Measurements from ENCODE around the gene MTMR12. TPM values are rescaled to one million over a fixed set of nuclear protein-coding genes. Genes with fewer than 3 reads are reported as not detected.

MTMR12 gene
- total and polyA plus RNA-seq, 10 donors = 6.8 to 42.2 (median 27.9) TPM

GRCh38 chr5:32339878-32340277 lies 27.1 kb upstream of the MTMR12 start:
- Histone ChIP-seq H3K4me3 (no peak overlapping the region), H3K36me3 (no peaks in the 10 kb centered on the region), H3K27me3 (replicated peaks in 1 of 7) (no peaks in the 10 kb centered on the region), H3K9me3 (peaks cover 2 to 47% (median 39%) of the 10 kb centered on the region in 8 donors), H3K27ac (no peak overlapping the region), H3K4me1 (no peaks in the 10 kb centered on the region)
- no peak for DNase-seq
- TF ChIP-seq POLR2A (IDR thresholded peaks at IDR 0.05) (no peak), POLR2AphosphoS5 (IDR thresholded peaks at IDR 0.05) (no peak)
- TF ChIP-seq, protein P1, sequence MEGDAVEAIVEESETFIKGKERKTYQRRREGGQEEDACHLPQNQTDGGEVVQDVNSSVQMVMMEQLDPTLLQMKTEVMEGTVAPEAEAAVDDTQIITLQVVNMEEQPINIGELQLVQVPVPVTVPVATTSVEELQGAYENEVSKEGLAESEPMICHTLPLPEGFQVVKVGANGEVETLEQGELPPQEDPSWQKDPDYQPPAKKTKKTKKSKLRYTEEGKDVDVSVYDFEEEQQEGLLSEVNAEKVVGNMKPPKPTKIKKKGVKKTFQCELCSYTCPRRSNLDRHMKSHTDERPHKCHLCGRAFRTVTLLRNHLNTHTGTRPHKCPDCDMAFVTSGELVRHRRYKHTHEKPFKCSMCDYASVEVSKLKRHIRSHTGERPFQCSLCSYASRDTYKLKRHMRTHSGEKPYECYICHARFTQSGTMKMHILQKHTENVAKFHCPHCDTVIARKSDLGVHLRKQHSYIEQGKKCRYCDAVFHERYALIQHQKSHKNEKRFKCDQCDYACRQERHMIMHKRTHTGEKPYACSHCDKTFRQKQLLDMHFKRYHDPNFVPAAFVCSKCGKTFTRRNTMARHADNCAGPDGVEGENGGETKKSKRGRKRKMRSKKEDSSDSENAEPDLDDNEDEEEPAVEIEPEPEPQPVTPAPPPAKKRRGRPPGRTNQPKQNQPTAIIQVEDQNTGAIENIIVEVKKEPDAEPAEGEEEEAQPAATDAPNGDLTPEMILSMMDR (IDR thresholded peaks at IDR 0.05 in 8 of 11, conservative IDR thresholded peaks at IDR 0.05 in 3 of 11) = no peak
- WGBS, 5 donors = 67 to 92% (median 88%) methylated on average over 4 of the region's 4 CpGs
- intact Hi-C loops (cut with DNase I; ENCODE audit: low total_unique reads) = no loop called here

GRCh38 chr5:32339198-32339597 lies 26.5 kb upstream of the MTMR12 start:
- 75 to 87% (median 78%) methylated on average over 2 of the region's 2 CpGs for WGBS, 5 donors
- intact Hi-C loops (cut with DNase I; ENCODE audit: low total_unique reads) = no loop called here
- Histone ChIP-seq H3K4me3 (no peak overlapping the region), H3K27ac (no peak overlapping the region), H3K4me1 (no peaks in the 10 kb centered on the region), H3K9me3 (peaks cover 2 to 47% (median 39%) of the 10 kb centered on the region in 8 donors), H3K27me3 (replicated peaks in 1 of 7) (no peaks in the 10 kb centered on the region), H3K36me3 (no peaks in the 10 kb centered on the region)
- DNase-seq = no peak
- TF ChIP-seq POLR2A (IDR thresholded peaks at IDR 0.05) (no peak), POLR2AphosphoS5 (IDR thresholded peaks at IDR 0.05) (no peak)
- TF ChIP-seq, protein P1 (IDR thresholded peaks at IDR 0.05 in 8 of 11, conservative IDR thresholded peaks at IDR 0.05 in 3 of 11) = no peak

DNA sequence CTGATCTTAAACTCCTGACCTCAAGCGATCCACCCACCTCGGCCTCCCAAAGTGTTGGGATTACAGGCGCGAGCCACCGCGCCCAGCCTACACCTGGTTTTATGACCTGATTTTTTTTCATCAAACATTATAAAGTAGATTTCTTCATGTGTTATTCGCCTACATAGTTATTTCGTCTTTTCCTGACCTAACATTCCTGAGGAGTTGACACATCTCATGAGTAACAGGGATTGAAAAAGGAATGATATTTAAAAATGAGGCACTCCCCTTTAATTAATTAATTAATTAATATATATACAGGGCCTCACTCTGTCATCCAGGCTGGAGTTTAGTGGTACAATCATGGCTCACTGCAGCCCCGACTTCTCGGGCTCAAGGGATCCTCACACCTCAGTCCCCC lies 20.2 kb upstream of the MTMR12 start:
- intact Hi-C loops (cut with DNase I; ENCODE audit: low total_unique reads) = no loop called here
- Histone ChIP-seq H3K4me3 (no peak overlapping the region), H3K36me3 (no peaks in the 10 kb centered on the region), H3K9me3 (peaks cover 0 to 11% (median 3%) of the 10 kb centered on the region in 8 donors), H3K4me1 (peaks cover 0 to 11% (median 0%) of the 10 kb centered on the region in 6 donors), H3K27ac (no peak overlapping the region), H3K27me3 (replicated peaks in 1 of 7) (no peaks in the 10 kb centered on the region)
- 94 to 98% (median 97%) methylated on average over 10 of the region's 10 CpGs for WGBS, 5 donors
- DNase-seq = no peak
- TF ChIP-seq POLR2A (IDR thresholded peaks at IDR 0.05) (no peak), POLR2AphosphoS5 (IDR thresholded peaks at IDR 0.05) (no peak)
- TF ChIP-seq, protein P1 (IDR thresholded peaks at IDR 0.05 in 8 of 11, conservative IDR thresholded peaks at IDR 0.05 in 3 of 11) = no peak

DNA sequence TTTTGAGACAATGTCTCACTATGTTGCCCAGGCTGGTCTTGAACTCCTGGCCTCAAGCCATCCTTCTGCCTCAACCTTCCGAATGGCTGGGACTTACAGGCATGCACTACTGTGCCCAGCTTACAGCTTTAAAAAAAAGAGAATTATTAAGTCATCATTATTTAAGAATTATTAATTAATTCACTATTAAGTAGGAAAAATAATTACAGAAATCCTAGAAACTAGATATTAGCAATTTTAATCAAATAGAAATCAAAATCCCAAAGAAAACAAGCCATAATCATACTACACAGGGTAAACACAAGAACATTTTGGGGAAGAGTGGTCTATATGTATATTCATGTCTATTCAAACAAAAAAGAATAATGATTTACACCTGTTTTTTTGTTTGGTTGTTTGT lies 19.6 kb upstream of the MTMR12 start:
- no peak overlapping the region for H3K4me3 ChIP-seq
- intact Hi-C loops (cut with DNase I; ENCODE audit: low total_unique reads) = no loop called here
- no peak for DNase-seq
- H3K4me1 ChIP-seq = peaks cover 0 to 11% (median 0%) of the 10 kb centered on the region in 6 donors
- no peaks in the 10 kb centered on the region for H3K27me3 ChIP-seq (replicated peaks in 1 of 7)
- 92 to 98% (median 95%) methylated on average over 1 of the region's 1 CpG for WGBS, 5 donors
- H3K27ac ChIP-seq = no peak overlapping the region
- peaks cover 0 to 5% (median 0%) of the 10 kb centered on the region in 8 donors for H3K9me3 ChIP-seq
- H3K36me3 ChIP-seq = no peaks in the 10 kb centered on the region
- no peak for TF ChIP-seq POLR2A (IDR thresholded peaks at IDR 0.05)
- TF ChIP-seq POLR2AphosphoS5 (IDR thresholded peaks at IDR 0.05) = no peak
- TF ChIP-seq, protein P1 (IDR thresholded peaks at IDR 0.05 in 8 of 11, conservative IDR thresholded peaks at IDR 0.05 in 3 of 11) = no peak
